Loucy (cell line): Measurements from ENCODE around the gene RAD51B.

Experiments
- H2AFZ ChIP-seq: fragments of 200-600 bp; sonication (generic); 2 replicates; pipeline ENCODE4 v1.6.0; 2016; ENCODE audit warnings: antibody characterized with exemption, mild to moderate bottlenecking, low read length, moderate library complexity
- H3F3A ChIP-seq: fragments of 200-600 bp; 2 replicates; pipeline ENCODE4 v1.6.0; 2016; ENCODE audit warnings: antibody characterized with exemption, low read depth, mild to moderate bottlenecking
- H3K27me3 ChIP-seq: fragments of 200-600 bp; sonication (generic); 2 replicates; pipeline ENCODE4 v1.6.1; 2014; ENCODE audit warnings: low read length, mild to moderate bottlenecking; ENCODE audit not compliant: insufficient read depth, poor library complexity, severe bottlenecking
- H3K36me3 ChIP-seq: fragments of 200-600 bp; sonication (generic); 2 replicates; pipeline ENCODE4 v1.6.1; 2016; ENCODE audit warnings: low read length; ENCODE audit not compliant: insufficient read depth
- H3K4me1 ChIP-seq: fragments of 200-600 bp; sonication (generic); 2 replicates; pipeline ENCODE4 v1.5.1; 2014; ENCODE audit warnings: low read length, mild to moderate bottlenecking; ENCODE audit not compliant: insufficient read depth, poor library complexity, severe bottlenecking
- H3K4me2 ChIP-seq: fragments of 200-600 bp; sonication (generic); 2 replicates; pipeline ENCODE4 v1.6.0; 2014; ENCODE audit warnings: antibody characterized with exemption, low read length, low read depth, mild to moderate bottlenecking; ENCODE audit not compliant: poor library complexity, severe bottlenecking
- H3K4me3 ChIP-seq: fragments of 200-600 bp; sonication (generic); 2 replicates; pipeline ENCODE4 v1.5.1; 2014; ENCODE audit warnings: low read length, mild to moderate bottlenecking, mixed read lengths; ENCODE audit not compliant: poor library complexity, severe bottlenecking
- H3K79me2 ChIP-seq: fragments of 200-600 bp; sonication (generic); 2 replicates; pipeline ENCODE4 v1.6.1; 2014; ENCODE audit warnings: low read length; ENCODE audit not compliant: insufficient read depth
- H3K9ac ChIP-seq: fragments of 200-600 bp; sonication (generic); 2 replicates; pipeline ENCODE4 v1.6.0; 2014; ENCODE audit warnings: mild to moderate bottlenecking, low read depth, low read length, moderate library complexity; ENCODE audit not compliant: poor library complexity, severe bottlenecking
- H3K9me2 ChIP-seq: fragments of 200-600 bp; sonication (generic); replicated peaks from 2 replicates; pipeline ENCODE4 v1.6.1; 2016; ENCODE audit warnings: low read depth, low read length, mixed read lengths
- H3K9me3 ChIP-seq: fragments of 200-600 bp; sonication (generic); 2 replicates; pipeline ENCODE4 v1.6.1; 2014; ENCODE audit warnings: mild to moderate bottlenecking, antibody characterized with exemption, low read length, low read depth; ENCODE audit not compliant: insufficient read depth
- H4K20me1 ChIP-seq: fragments of 200-600 bp; sonication (generic); 2 replicates; pipeline ENCODE4 v1.6.0; 2014; ENCODE audit warnings: antibody characterized with exemption, low read length, mild to moderate bottlenecking; ENCODE audit not compliant: insufficient read depth, poor library complexity, severe bottlenecking
- EZH2phosphoT487 ChIP-seq: fragments of 200-600 bp; IDR thresholded peaks from 2 replicates; pipeline ENCODE4 v1.6.1; 2018; ENCODE audit warnings: antibody characterized with exemption, mild to moderate bottlenecking, moderate library complexity, borderline replicate concordance
- TF ChIP-seq, protein P1 (sequence below): fragments of 200-600 bp; sonication (generic); conservative IDR thresholded peaks from 2 replicates; pipeline ENCODE4 v1.5.1; 2014; ENCODE audit warnings: mild to moderate bottlenecking, antibody characterized with exemption, low read length

RAD51B gene

DNA sequence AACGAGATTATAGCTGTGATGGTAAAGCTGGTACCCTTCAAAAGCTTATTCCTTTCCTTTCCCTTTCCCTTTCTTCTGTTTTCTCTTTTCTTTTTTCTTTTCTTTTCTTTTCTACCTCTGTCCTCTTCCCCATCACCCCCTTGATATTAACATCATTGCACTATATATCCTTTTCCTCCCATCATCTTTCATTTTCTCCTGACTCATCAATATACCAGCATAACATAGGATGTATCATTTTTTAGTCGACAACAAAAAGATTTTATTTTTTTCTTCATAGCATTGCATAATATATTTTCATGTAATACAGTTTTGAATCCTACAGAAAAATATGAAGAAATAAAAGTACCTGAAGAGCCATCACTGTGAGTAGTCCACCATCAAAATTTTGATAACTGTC, 230.6 kb downstream of the RAD51B start:
- H3K9ac ChIP-seq, result no peak overlapping the region
- H2AFZ ChIP-seq, result no peak overlapping the region
- no peak for TF ChIP-seq EZH2phosphoT487
- TF ChIP-seq, protein P1, sequence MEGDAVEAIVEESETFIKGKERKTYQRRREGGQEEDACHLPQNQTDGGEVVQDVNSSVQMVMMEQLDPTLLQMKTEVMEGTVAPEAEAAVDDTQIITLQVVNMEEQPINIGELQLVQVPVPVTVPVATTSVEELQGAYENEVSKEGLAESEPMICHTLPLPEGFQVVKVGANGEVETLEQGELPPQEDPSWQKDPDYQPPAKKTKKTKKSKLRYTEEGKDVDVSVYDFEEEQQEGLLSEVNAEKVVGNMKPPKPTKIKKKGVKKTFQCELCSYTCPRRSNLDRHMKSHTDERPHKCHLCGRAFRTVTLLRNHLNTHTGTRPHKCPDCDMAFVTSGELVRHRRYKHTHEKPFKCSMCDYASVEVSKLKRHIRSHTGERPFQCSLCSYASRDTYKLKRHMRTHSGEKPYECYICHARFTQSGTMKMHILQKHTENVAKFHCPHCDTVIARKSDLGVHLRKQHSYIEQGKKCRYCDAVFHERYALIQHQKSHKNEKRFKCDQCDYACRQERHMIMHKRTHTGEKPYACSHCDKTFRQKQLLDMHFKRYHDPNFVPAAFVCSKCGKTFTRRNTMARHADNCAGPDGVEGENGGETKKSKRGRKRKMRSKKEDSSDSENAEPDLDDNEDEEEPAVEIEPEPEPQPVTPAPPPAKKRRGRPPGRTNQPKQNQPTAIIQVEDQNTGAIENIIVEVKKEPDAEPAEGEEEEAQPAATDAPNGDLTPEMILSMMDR, result no peak
- no peak overlapping the region for H3K4me2 ChIP-seq
- no peaks in the 10 kb centered on the region for H3K9me3 ChIP-seq
- H3K9me2 ChIP-seq, result no peaks in the 10 kb centered on the region
- no peaks in the 10 kb centered on the region for H3K27me3 ChIP-seq
- no peaks in the 10 kb centered on the region for H4K20me1 ChIP-seq
- no peak overlapping the region for H3K4me3 ChIP-seq
- H3K79me2 ChIP-seq, result no peaks in the 10 kb centered on the region
- H3K36me3 ChIP-seq, result no peaks in the 10 kb centered on the region
- no peaks in the 10 kb centered on the region for H3F3A ChIP-seq
- no peaks in the 10 kb centered on the region for H3K4me1 ChIP-seq

DNA sequence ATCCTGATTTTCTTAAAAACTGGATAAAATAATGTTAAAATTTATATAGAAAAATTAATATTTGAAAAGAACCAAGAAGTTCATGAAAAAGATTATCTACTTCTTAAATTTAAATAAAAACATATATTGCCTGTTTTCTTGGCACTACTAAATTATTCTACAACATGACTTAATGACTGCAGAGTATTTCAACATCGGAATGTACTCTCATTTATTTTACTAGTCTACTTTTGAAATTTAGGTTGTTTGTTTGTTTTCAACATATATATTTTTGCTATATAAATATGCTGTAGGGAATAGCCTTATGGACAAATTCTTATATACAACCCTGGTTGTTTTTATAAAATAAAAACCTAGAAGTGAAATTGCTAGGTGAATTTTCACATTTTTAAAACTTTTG, 231.6 kb downstream of the RAD51B start:
- H3F3A ChIP-seq, result no peaks in the 10 kb centered on the region
- H4K20me1 ChIP-seq, result no peaks in the 10 kb centered on the region
- H3K4me1 ChIP-seq, result no peaks in the 10 kb centered on the region
- H3K9me3 ChIP-seq, result no peaks in the 10 kb centered on the region
- no peak overlapping the region for H3K4me2 ChIP-seq
- H3K79me2 ChIP-seq, result no peaks in the 10 kb centered on the region
- H2AFZ ChIP-seq, result no peak overlapping the region
- TF ChIP-seq EZH2phosphoT487, result no peak
- TF ChIP-seq, protein P1, result no peak
- no peak overlapping the region for H3K9ac ChIP-seq
- H3K27me3 ChIP-seq, result no peaks in the 10 kb centered on the region
- H3K36me3 ChIP-seq, result no peaks in the 10 kb centered on the region
- H3K4me3 ChIP-seq, result no peak overlapping the region
- H3K9me2 ChIP-seq, result no peaks in the 10 kb centered on the region

DNA sequence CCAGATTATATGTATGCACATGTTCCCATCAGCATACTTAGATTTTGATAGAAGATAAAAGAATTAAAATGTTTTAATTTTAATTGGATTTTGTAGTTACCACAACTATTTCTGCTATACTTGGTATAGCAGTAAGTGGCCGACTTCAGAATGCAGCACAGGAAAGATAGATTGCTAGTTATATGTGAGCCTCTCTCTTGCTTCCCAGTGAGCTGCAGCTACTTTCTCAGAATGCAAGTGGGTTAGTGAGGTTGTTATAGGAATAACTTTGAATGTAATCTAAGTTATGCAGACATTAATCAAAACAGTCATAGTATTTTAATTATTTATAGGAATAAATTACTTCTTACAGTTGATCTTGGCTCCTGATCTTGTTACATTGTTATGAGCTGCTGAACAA, 240.6 kb downstream of the RAD51B start:
- no peak for TF ChIP-seq EZH2phosphoT487

DNA sequence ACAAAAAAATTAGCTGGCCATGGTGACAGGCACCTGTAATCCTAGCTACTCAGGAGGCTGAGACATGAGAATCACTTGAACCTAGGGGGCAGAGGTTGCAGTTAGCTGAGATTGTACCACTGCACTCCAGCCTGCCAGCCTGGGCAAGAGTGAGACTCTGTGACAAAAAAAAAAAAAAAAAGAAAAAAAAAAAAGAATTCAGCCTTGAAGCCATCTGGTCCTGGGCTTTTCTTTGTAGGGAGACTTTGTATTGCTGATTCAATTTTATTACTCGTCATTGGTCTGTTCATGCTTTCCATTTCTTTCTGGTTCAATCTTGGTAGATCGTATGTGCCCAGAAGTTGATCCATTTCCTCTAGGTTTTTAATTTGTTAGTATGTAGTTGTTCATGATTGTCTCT, 243.1 kb downstream of the RAD51B start:
- Histone ChIP-seq H3K4me1 (no peaks in the 10 kb centered on the region), H3K79me2 (no peaks in the 10 kb centered on the region), H3K4me2 (no peak overlapping the region), H4K20me1 (no peaks in the 10 kb centered on the region), H3K9me3 (peaks cover 8% of the 10 kb centered on the region; the same call in 1 of the 2 replicates), H2AFZ (no peak overlapping the region), H3K4me3 (no peak overlapping the region), H3K9ac (no peak overlapping the region), H3K36me3 (no peaks in the 10 kb centered on the region), H3F3A (no peaks in the 10 kb centered on the region), H3K27me3 (no peaks in the 10 kb centered on the region), H3K9me2 (no peaks in the 10 kb centered on the region)
- TF ChIP-seq EZH2phosphoT487, result no peak
- TF ChIP-seq, protein P1, result no peak

More for the DNA sequence above, 240.6 kb downstream of the RAD51B start:
- H2AFZ ChIP-seq, result no peak overlapping the region
- peaks cover 8% of the 10 kb centered on the region; the same call in 1 of the 2 replicates for H3K9me3 ChIP-seq
- no peak overlapping the region for H3K4me3 ChIP-seq
- H3K36me3 ChIP-seq, result no peaks in the 10 kb centered on the region
- no peaks in the 10 kb centered on the region for H3F3A ChIP-seq
- no peak overlapping the region for H3K4me2 ChIP-seq
- H3K4me1 ChIP-seq, result no peaks in the 10 kb centered on the region
- H3K79me2 ChIP-seq, result no peaks in the 10 kb centered on the region
- no peak overlapping the region for H3K9ac ChIP-seq
- no peaks in the 10 kb centered on the region for H3K27me3 ChIP-seq
- H3K9me2 ChIP-seq, result no peaks in the 10 kb centered on the region
- H4K20me1 ChIP-seq, result no peaks in the 10 kb centered on the region
